ENCODE results near the gene GCSAML. TPM values are rescaled to one million over a fixed set of nuclear protein-coding genes. Genes with fewer than 3 reads are reported as not detected.

Gene GCSAML
- total and polyA plus RNA-seq, 2 of the 13 experiments (the other 11 are each of a cell fraction or from before 2014, with no cell fraction given), result not detected

GRCh38 chr1:247542811-247543210, 6.1 kb upstream of the GCSAML start:
- Histone ChIP-seq H3K79me2 (ENCODE audit: insufficient read depth, low read length) (no peaks in the 10 kb centered on the region), H3K36me3 (replicated peaks in 1 of 2; ENCODE audit: control insufficient read depth in 1 of 2, insufficient read depth in 2 of 2, low read length in 2 of 2) (no peaks in the 10 kb centered on the region), H3K27ac (ENCODE audit: extremely low read length, insufficient read depth, low read length) (no peak overlapping the region), H3K4me2 (ENCODE audit: low read depth, low read length) (no peak overlapping the region), H3K27me3 (ENCODE audit: control insufficient read depth in 1 of 2, insufficient read depth in 2 of 2, low read length in 2 of 2) (no peaks in the 10 kb centered on the region), H3K9me3 (ENCODE audit: low read length) (no peaks in the 10 kb centered on the region), H3K4me1 (ENCODE audit: insufficient read depth, low read length) (no peaks in the 10 kb centered on the region), H3K4me3 (replicated peaks in 1 of 3; ENCODE audit: insufficient read depth in 1 of 3, low read depth in 2 of 3, low read length in 3 of 3) (no peak overlapping the region), H3K9ac (ENCODE audit: insufficient read depth, low read depth, low read length) (no peak overlapping the region), H4K20me1 (ENCODE audit: insufficient read depth, low read length) (no peaks in the 10 kb centered on the region), H2AFZ (ENCODE audit: low read length) (no peak overlapping the region)
- POLR2A ChIA-PET, result no interaction called here
- FAIRE-seq (no peak), ATAC-seq (no peak), DNase-seq (ENCODE audit: low spot score) (no peak)
- intact Hi-C loops (cut with micrococcal nuclease; ENCODE audit: unreplicated experiment), result no loop called here
- TF ChIP-seq HNF1A (IDR thresholded peaks at IDR 0.05; ENCODE audit: low read depth) (no peak), HNF1A (CRISPR knock-in tag; IDR thresholded peaks at IDR 0.05; ENCODE audit: borderline replicate concordance) (no peak), MBD4 (IDR thresholded peaks at IDR 0.05; ENCODE audit: borderline replicate concordance, low read length) (no peak), ZNF33A (CRISPR knock-in tag; IDR thresholded peaks at IDR 0.05; ENCODE audit: borderline replicate concordance) (no peak), TARDBP (CRISPR knock-in tag; IDR thresholded peaks at IDR 0.05) (no peak), ESRRA (CRISPR knock-in tag; IDR thresholded peaks at IDR 0.05; ENCODE audit: low read depth) (no peak), ZNF891 (CRISPR knock-in tag; IDR thresholded peaks at IDR 0.05) (no peak), FOXA1 (IDR thresholded peaks at IDR 0.05) (no peak), FOXA1 (CRISPR knock-in tag; IDR thresholded peaks at IDR 0.05) (no peak), BCL6 (CRISPR knock-in tag; IDR thresholded peaks at IDR 0.05) (no peak), BCL3 (CRISPR knock-in tag; IDR thresholded peaks at IDR 0.05) (no peak)
- CTCF ChIA-PET (ENCODE audit: low intra/inter-chr PET ratio, low total read pairs), result no interaction called here
- BruUV-seq (replicated peaks), result no TSS peak
- WGBS (ENCODE audit: low lambda C conversion rate), result 0% methylated on average over 3 of the region's 3 CpGs
- in situ Hi-C loops (cut with HindIII; ENCODE audit: extremely low pct_ligation_motif_present, low pct_unique_long_range_greater_than_20kb), result no loop called here

Measured in HepG2 (cell line).